GM12874 (cell line): ENCODE data around the gene ARV1.

Experiments used
- TF ChIP-seq, protein P1 (sequence below): IDR thresholded peaks from 2 replicates; pipeline ENCODE4 v1.5.1; 2011; ENCODE audit warnings: low read depth, mild to moderate bottlenecking, control low read depth, low read length, moderate library complexity; ENCODE audit not compliant: insufficient read depth

Gene ARV1

DNA sequence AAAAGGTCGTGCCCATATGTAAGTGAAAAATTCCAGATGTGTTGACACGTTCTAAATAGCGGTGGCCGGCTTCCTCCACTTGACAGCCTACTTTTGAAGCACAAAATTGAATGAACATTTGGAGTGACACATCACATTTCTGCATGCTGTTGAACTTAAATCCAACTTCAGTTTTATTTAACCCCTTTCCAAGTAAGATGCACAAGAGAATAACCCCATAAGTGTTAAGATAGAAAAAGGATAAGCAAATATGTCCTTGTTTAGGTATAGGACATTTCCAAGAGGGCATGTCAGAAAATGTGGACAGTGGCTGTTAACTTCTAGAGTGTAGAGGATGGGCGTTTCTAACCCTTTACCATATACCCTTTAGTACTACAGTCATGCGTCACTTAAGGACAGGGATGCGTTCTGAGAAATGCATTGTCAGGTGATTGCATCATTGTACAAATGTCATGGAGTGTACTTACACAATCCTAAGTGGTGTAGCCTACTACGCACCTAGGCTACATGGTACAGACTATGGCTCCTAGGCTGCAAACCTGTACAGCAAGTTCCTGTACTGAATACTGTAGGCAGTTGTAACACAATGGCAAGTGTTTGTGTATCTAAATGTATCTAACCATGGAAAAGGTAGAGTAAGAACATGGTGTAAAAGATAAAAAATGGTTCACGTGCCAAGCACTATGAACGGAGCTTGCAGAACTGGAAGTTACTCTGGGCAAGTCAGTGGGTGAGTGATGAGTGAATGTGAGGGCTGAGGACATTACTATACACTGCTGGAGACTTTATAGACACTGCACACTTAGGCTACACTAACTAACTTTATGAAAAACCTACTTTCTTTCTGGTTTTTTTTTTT is 70.5 kb downstream of the ARV1 start:
- TF ChIP-seq, protein P1, sequence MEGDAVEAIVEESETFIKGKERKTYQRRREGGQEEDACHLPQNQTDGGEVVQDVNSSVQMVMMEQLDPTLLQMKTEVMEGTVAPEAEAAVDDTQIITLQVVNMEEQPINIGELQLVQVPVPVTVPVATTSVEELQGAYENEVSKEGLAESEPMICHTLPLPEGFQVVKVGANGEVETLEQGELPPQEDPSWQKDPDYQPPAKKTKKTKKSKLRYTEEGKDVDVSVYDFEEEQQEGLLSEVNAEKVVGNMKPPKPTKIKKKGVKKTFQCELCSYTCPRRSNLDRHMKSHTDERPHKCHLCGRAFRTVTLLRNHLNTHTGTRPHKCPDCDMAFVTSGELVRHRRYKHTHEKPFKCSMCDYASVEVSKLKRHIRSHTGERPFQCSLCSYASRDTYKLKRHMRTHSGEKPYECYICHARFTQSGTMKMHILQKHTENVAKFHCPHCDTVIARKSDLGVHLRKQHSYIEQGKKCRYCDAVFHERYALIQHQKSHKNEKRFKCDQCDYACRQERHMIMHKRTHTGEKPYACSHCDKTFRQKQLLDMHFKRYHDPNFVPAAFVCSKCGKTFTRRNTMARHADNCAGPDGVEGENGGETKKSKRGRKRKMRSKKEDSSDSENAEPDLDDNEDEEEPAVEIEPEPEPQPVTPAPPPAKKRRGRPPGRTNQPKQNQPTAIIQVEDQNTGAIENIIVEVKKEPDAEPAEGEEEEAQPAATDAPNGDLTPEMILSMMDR: no peak
